Suprapubic skin (tissue), 4 donors: ENCODE results near the gene CELA1. TPM values are rescaled to one million over a fixed set of nuclear protein-coding genes. Genes with fewer than 3 reads are reported as not detected.
"Not testable (repeated sequence)": the region's sequence is repeated elsewhere in the genome, so short reads cannot be mapped to it uniquely, and the experiment has no call there.

Source experiments
- DNase-seq, 2 donors: peaks; one replicate each; pipeline ENCODE4 v3.0.0-alpha.2; 2019; ENCODE audit warnings: low spot score in 2 of 2
- H3K27ac ChIP-seq: fragments of 200-600 bp; sonication (generic); one replicate; pipeline ENCODE4 v1.5.1; 2019
- H3K27me3 ChIP-seq: fragments of 200-600 bp; sonication (generic); one replicate; pipeline ENCODE4 v1.5.1; 2019
- H3K36me3 ChIP-seq: fragments of 200-600 bp; sonication (generic); one replicate; pipeline ENCODE4 v1.5.1; 2019
- H3K4me1 ChIP-seq: fragments of 200-600 bp; sonication (generic); one replicate; pipeline ENCODE4 v1.5.1; 2019
- H3K4me3 ChIP-seq: fragments of 200-600 bp; sonication (generic); one replicate; pipeline ENCODE4 v1.5.1; 2019; ENCODE audit warnings: mild to moderate bottlenecking
- H3K9me3 ChIP-seq: fragments of 200-600 bp; sonication (generic); one replicate; pipeline ENCODE4 v1.5.1; 2019
- CTCF ChIP-seq, 2 donors: fragments of 200-600 bp in 1 of 2; fragments of 450-650 bp in 1 of 2; sonication (generic) in 1 of 2; IDR thresholded peaks; one replicate each; pipeline ENCODE4 v1.5.1; 2016 to 2019; ENCODE audit warnings: antibody characterized with exemption in 2 of 2, mild to moderate bottlenecking in 1 of 2, moderate library complexity in 1 of 2
- EP300 ChIP-seq: sonication (generic); formaldehyde crosslinking; IDR thresholded peaks from one replicate; pipeline ENCODE4 v1.6.1; 2017; ENCODE audit warnings: antibody characterized with exemption
- POLR2A ChIP-seq, 2 donors: fragments of 450-650 bp; IDR thresholded peaks; one replicate each; pipeline ENCODE4 v1.6.1; 2017; ENCODE audit warnings: antibody characterized with exemption in 2 of 2, mild to moderate bottlenecking in 2 of 2, moderate library complexity in 2 of 2
- POLR2AphosphoS5 ChIP-seq, 3 donors: sonication (generic); formaldehyde crosslinking; IDR thresholded peaks; one replicate each; pipeline ENCODE4 v1.6.1; 2017; ENCODE audit warnings: antibody characterized with exemption in 3 of 3
- WGBS: methylation state at CpG from one replicate; pipeline ENCODE4 v1.1.5; 2018; 5-methylcytosine and 5-hydroxymethylcytosine counted together
- total RNA-seq, 4 donors: library from RNA; depleted of rRNA; stranded (reverse); fragments of >200 nt; gene quantifications; one replicate each; pipeline ENCODE4 v1.1.0, GENCODE V29; 2016

CELA1 gene
- total RNA-seq, 4 donors from 2014 or later = not detected

GRCh38 chr12:51318846-51319599 is 27.5 kb downstream of the CELA1 start:
- Histone ChIP-seq H3K9me3 (no peaks in the 10 kb centered on the region), H3K36me3 (no peaks in the 10 kb centered on the region), H3K27me3 (no peaks in the 10 kb centered on the region), H3K4me3 (no peak overlapping the region), H3K27ac (no peak overlapping the region), H3K4me1 (peaks cover 18% of the 10 kb centered on the region)
- no peak for DNase-seq
- TF ChIP-seq POLR2AphosphoS5 (IDR thresholded peaks at IDR 0.05) = no peak
- no peak for TF ChIP-seq EP300
- TF ChIP-seq POLR2A (IDR thresholded peaks at IDR 0.05) = no peak
- TF ChIP-seq CTCF (IDR thresholded peaks at IDR 0.05) = no peak
- WGBS = 50% methylated on average over 3 of the region's 3 CpGs

- H3K27me3 ChIP-seq, DNase-seq, H3K36me3 ChIP-seq, H3K27ac ChIP-seq, H3K4me3 ChIP-seq, H3K9me3 ChIP-seq: not testable (repeated sequence)
- H3K4me1 ChIP-seq = peaks cover 14% of the 10 kb centered on the region
- 84% methylated on average over 8 of the region's 8 CpGs for WGBS
Observed at GRCh38 chr12:51318057-51318806, 28.2 kb downstream of the CELA1 start.

DNA sequence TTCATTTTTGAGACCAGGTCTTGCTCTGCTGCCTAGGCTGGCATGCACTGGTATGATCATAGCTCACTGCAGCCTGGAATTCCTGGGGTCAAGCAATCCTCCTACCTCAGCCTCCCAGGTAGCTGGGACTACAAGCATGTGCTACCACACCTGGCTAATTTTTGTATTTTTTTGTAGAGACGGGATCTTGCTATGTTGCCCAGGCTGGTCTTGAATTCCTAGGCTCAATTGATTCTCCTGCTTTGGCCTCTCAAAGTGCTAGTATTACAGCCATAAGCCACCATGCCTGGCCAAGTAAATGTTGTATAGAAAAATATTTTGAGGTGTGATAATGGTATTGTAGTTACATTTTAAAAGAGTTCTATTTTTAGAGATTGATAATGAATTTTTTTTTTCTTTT is 35.1 kb downstream of the CELA1 start:
- Histone ChIP-seq H3K27me3 (no peaks in the 10 kb centered on the region), H3K9me3 (no peaks in the 10 kb centered on the region), H3K4me1 (peaks cover 6% of the 10 kb centered on the region), H3K36me3 (no peaks in the 10 kb centered on the region), H3K27ac (no peak overlapping the region), H3K4me3 (no peak overlapping the region)
- TF ChIP-seq CTCF (IDR thresholded peaks at IDR 0.05) (no peak), POLR2A (IDR thresholded peaks at IDR 0.05) (no peak), POLR2AphosphoS5 (IDR thresholded peaks at IDR 0.05) (no peak), EP300 (no peak)
- DNase-seq = no peak
- WGBS = 100% methylated on average over 1 of the region's 1 CpG

GRCh38 chr12:51307655-51308593 is 38.6 kb downstream of the CELA1 start:
- TF ChIP-seq POLR2AphosphoS5 (IDR thresholded peaks at IDR 0.05) (no peak), CTCF (IDR thresholded peaks at IDR 0.05) (no peak), EP300 (no peak), POLR2A (IDR thresholded peaks at IDR 0.05) (no peak)
- Histone ChIP-seq H3K9me3 (no peaks in the 10 kb centered on the region), H3K4me1 (peaks cover 6% of the 10 kb centered on the region), H3K4me3 (no peak overlapping the region), H3K36me3 (no peaks in the 10 kb centered on the region), H3K27ac (peak overlapping the region; percentile 34), H3K27me3 (no peaks in the 10 kb centered on the region)
- WGBS = 76% methylated on average over 6 of the region's 6 CpGs
- DNase-seq = no peak

DNA sequence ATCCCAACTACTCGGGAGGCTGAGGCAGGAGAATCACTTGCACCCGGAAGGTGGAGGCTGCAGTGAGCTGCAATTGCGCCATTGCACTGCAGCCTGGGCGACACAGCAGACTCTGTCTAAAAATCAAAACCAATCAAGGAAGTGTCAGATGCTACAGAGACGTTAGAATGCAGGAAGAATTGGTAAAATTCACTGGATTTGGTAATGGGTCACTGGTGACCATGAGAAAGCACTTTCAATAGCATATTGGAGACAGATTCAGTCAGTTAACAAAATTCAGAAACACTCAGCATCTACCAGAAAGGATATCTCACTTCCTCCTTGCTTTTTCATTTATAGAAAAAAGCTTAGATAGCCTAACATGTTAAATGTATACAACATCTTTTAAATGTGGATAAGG is 40.0 kb downstream of the CELA1 start:
- DNase-seq = no peak
- no peaks in the 10 kb centered on the region for H3K36me3 ChIP-seq
- no peak overlapping the region for H3K4me3 ChIP-seq
- TF ChIP-seq POLR2AphosphoS5 (IDR thresholded peaks at IDR 0.05) = no peak
- no peak for TF ChIP-seq CTCF (IDR thresholded peaks at IDR 0.05)
- no peak for TF ChIP-seq EP300
- TF ChIP-seq POLR2A (IDR thresholded peaks at IDR 0.05) = no peak
- H3K27me3 ChIP-seq = no peaks in the 10 kb centered on the region
- no peaks in the 10 kb centered on the region for H3K9me3 ChIP-seq
- 93% methylated on average over 5 of the region's 5 CpGs for WGBS
- peaks cover 6% of the 10 kb centered on the region for H3K4me1 ChIP-seq
- H3K27ac ChIP-seq = no peak overlapping the region

DNA sequence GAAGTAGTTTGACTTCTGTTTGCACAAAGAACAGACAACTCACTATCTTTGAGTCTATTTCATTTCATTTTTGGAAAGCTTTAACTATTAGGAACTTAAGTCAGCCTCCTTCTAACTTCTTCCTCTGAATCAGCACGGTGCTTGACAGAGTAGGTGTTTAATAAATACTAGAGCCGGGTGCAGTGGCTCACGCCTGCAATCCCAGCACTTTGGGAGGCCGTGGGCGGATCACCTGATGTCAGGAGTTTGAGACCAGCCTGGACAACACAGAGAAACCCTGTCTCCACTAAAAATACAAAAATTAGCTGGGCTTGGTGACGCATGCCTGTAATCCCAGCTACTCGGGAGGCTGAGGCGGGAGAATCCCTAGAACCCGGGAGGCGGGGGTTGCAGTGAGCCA is 45.7 kb downstream of the CELA1 start:
- not testable (repeated sequence) for H3K9me3 ChIP-seq, H3K4me3 ChIP-seq, H3K27me3 ChIP-seq, H3K4me1 ChIP-seq, H3K27ac ChIP-seq, DNase-seq, H3K36me3 ChIP-seq
- WGBS = 87% methylated on average over 10 of the region's 10 CpGs
